Measurements from ENCODE around the gene FIGLA.

GRCh38 chr2:70751881-70752280 lies 38.6 kb downstream of the FIGLA start:
- TF ChIP-seq CTCF (IDR thresholded peaks at IDR 0.05) (no peak), POLR2A (IDR thresholded peaks at IDR 0.05) (no peak)

Measured in lower leg skin (tissue), 3 donors.